Activated CD4-positive, alpha-beta T cell treated with anti-CD3 and anti-CD28 coated beads, Interleukin-2, amount 10 ng/mL, durations not matched to agents 24 days and 14 days (primary cell): ENCODE results near the gene ZNF81. TPM values are rescaled to one million over a fixed set of nuclear protein-coding genes. Genes with fewer than 3 reads are reported as not detected.
"Not testable (repeated sequence)": the region's sequence is repeated elsewhere in the genome, so short reads cannot be mapped to it uniquely, and the experiment has no call there.

Source experiments
- DNase-seq: peaks from one replicate; pipeline ENCODE4 v3.0.0; 2022
- H3K27ac Mint-ChIP-seq: one replicate; pipeline ENCODE4 v1.8.0; 2022; ENCODE audit warnings: mild to moderate bottlenecking, mixed read lengths
- H3K27me3 Mint-ChIP-seq: one replicate; pipeline ENCODE4 v1.8.0; 2022; ENCODE audit warnings: mixed read lengths
- H3K36me3 Mint-ChIP-seq: one replicate; pipeline ENCODE4 v1.8.0; 2022; ENCODE audit warnings: low read depth, mild to moderate bottlenecking, mixed read lengths
- H3K4me1 Mint-ChIP-seq: one replicate; pipeline ENCODE4 v1.8.0; 2021; ENCODE audit warnings: mixed read lengths
- H3K4me3 Mint-ChIP-seq: one replicate; pipeline ENCODE4 v1.8.0; 2022; ENCODE audit warnings: mild to moderate bottlenecking, moderate library complexity, mixed read lengths
- H3K9me3 Mint-ChIP-seq: one replicate; pipeline ENCODE4 v1.8.0; 2021; ENCODE audit warnings: mixed read lengths
- intact Hi-C: fragments of 100-400 bp; cut with micrococcal nuclease; formaldehyde crosslinking; loops from one replicate; pipeline ENCODE4 v1.15.1; 2023
- total RNA-seq: library from RNA; stranded (reverse); gene quantifications from 2 replicates; pipeline ENCODE4 v1.2.3, GENCODE V29; 2022

The ZNF81 gene
- total RNA-seq, 1 donor from 2014 or later: 9.0 TPM

GRCh38 chrX:47918274-47918673 lies 81.6 kb downstream of the ZNF81 start:
- H3K9me3 Mint-ChIP-seq: peaks cover 9% of the 10 kb centered on the region
- H3K36me3 Mint-ChIP-seq: peaks cover 21% of the 10 kb centered on the region
- H3K4me1 Mint-ChIP-seq: no peaks in the 10 kb centered on the region
- H3K27me3 Mint-ChIP-seq: no peaks in the 10 kb centered on the region
- no peak for DNase-seq
- no peak overlapping the region for H3K27ac Mint-ChIP-seq
- H3K4me3 Mint-ChIP-seq: no peak overlapping the region
- intact Hi-C loops: no loop called here

GRCh38 chrX:47927212-47927611 lies 90.5 kb downstream of the ZNF81 start:
- DNase-seq: no peak
- no peaks in the 10 kb centered on the region for H3K4me1 Mint-ChIP-seq
- intact Hi-C loops: no loop called here
- no peaks in the 10 kb centered on the region for H3K9me3 Mint-ChIP-seq
- H3K4me3 Mint-ChIP-seq: no peak overlapping the region
- no peaks in the 10 kb centered on the region for H3K36me3 Mint-ChIP-seq
- H3K27ac Mint-ChIP-seq: no peak overlapping the region
- no peaks in the 10 kb centered on the region for H3K27me3 Mint-ChIP-seq

- H3K27ac Mint-ChIP-seq, intact Hi-C loops, H3K9me3 Mint-ChIP-seq, H3K4me3 Mint-ChIP-seq, H3K4me1 Mint-ChIP-seq, DNase-seq, H3K36me3 Mint-ChIP-seq, H3K27me3 Mint-ChIP-seq: not testable (repeated sequence)
Observed at GRCh38 chrX:47931970-47932369, 95.3 kb downstream of the ZNF81 start.

GRCh38 chrX:47933946-47934345 lies 97.2 kb downstream of the ZNF81 start:
- Mint-ChIP-seq H3K9me3 (no peaks in the 10 kb centered on the region), H3K36me3 (no peaks in the 10 kb centered on the region), H3K4me1 (peaks cover 6% of the 10 kb centered on the region), H3K4me3 (no peak overlapping the region), H3K27me3 (no peaks in the 10 kb centered on the region), H3K27ac (no peak overlapping the region)
- DNase-seq: no peak
- intact Hi-C loops: no loop called here

GRCh38 chrX:47936224-47936939 lies 99.7 kb downstream of the ZNF81 start:
- H3K27ac Mint-ChIP-seq: no peak overlapping the region
- H3K9me3 Mint-ChIP-seq: no peaks in the 10 kb centered on the region
- intact Hi-C loops: no loop called here
- H3K27me3 Mint-ChIP-seq: no peaks in the 10 kb centered on the region
- peaks cover 6% of the 10 kb centered on the region for H3K4me1 Mint-ChIP-seq
- peak; percentile 54 for DNase-seq
- peak overlapping the region; percentile 77 for H3K4me3 Mint-ChIP-seq
- no peaks in the 10 kb centered on the region for H3K36me3 Mint-ChIP-seq

GRCh38 chrX:47936940-47937317 lies 100.2 kb downstream of the ZNF81 start:
- H3K36me3 Mint-ChIP-seq: no peaks in the 10 kb centered on the region
- DNase-seq: no peak
- peak overlapping the region; percentile 77 for H3K4me3 Mint-ChIP-seq
- H3K9me3 Mint-ChIP-seq: no peaks in the 10 kb centered on the region
- no peaks in the 10 kb centered on the region for H3K27me3 Mint-ChIP-seq
- no peak overlapping the region for H3K27ac Mint-ChIP-seq
- H3K4me1 Mint-ChIP-seq: peaks cover 6% of the 10 kb centered on the region
- intact Hi-C loops: no loop called here

GRCh38 chrX:47940448-47940847 lies 103.7 kb downstream of the ZNF81 start:
- no peak for DNase-seq
- Mint-ChIP-seq H3K27ac (no peak overlapping the region), H3K27me3 (no peaks in the 10 kb centered on the region), H3K9me3 (peaks cover 3% of the 10 kb centered on the region), H3K4me3 (no peak overlapping the region), H3K36me3 (no peaks in the 10 kb centered on the region), H3K4me1 (peaks cover 6% of the 10 kb centered on the region)
- intact Hi-C loops: no loop called here

GRCh38 chrX:47941423-47941822 lies 104.7 kb downstream of the ZNF81 start:
- Mint-ChIP-seq H3K27ac (no peak overlapping the region), H3K36me3 (no peaks in the 10 kb centered on the region)
- intact Hi-C loops: no loop called here

GRCh38 chrX:47955295-47955694 lies 118.6 kb downstream of the ZNF81 start:
- H3K9me3 Mint-ChIP-seq, H3K27me3 Mint-ChIP-seq, H3K27ac Mint-ChIP-seq, intact Hi-C loops, H3K4me3 Mint-ChIP-seq, DNase-seq, H3K36me3 Mint-ChIP-seq, H3K4me1 Mint-ChIP-seq: not testable (repeated sequence)

More at GRCh38 chrX:47941423-47941822, 104.7 kb downstream of the ZNF81 start:
- H3K4me3 Mint-ChIP-seq: no peak overlapping the region
- DNase-seq: no peak
- peaks cover 3% of the 10 kb centered on the region for H3K9me3 Mint-ChIP-seq
- H3K4me1 Mint-ChIP-seq: peaks cover 3% of the 10 kb centered on the region
- H3K27me3 Mint-ChIP-seq: no peaks in the 10 kb centered on the region

- Mint-ChIP-seq H3K4me3 (no peak overlapping the region), H3K4me1 (no peaks in the 10 kb centered on the region), H3K9me3 (peaks cover 4% of the 10 kb centered on the region), H3K27ac (no peak overlapping the region), H3K36me3 (no peaks in the 10 kb centered on the region), H3K27me3 (no peaks in the 10 kb centered on the region)
- DNase-seq: no peak
- intact Hi-C loops: no loop called here
Observed at GRCh38 chrX:47956016-47956415, 119.3 kb downstream of the ZNF81 start.

- H3K27ac Mint-ChIP-seq, H3K27me3 Mint-ChIP-seq, H3K4me1 Mint-ChIP-seq, DNase-seq, H3K9me3 Mint-ChIP-seq, H3K4me3 Mint-ChIP-seq, H3K36me3 Mint-ChIP-seq, intact Hi-C loops: not testable (repeated sequence)
Observed at GRCh38 chrX:47958206-47958605, 121.5 kb downstream of the ZNF81 start.

GRCh38 chrX:47958761-47959342 lies 122.2 kb downstream of the ZNF81 start:
- Mint-ChIP-seq H3K27me3 (no peaks in the 10 kb centered on the region), H3K4me1 (no peaks in the 10 kb centered on the region), H3K36me3 (no peaks in the 10 kb centered on the region), H3K9me3 (no peaks in the 10 kb centered on the region), H3K27ac (no peak overlapping the region), H3K4me3 (no peak overlapping the region)
- intact Hi-C loops: no loop called here
- DNase-seq: peak; percentile 66

GRCh38 chrX:47960406-47960805 lies 123.7 kb downstream of the ZNF81 start:
- no peak overlapping the region for H3K27ac Mint-ChIP-seq
- no peaks in the 10 kb centered on the region for H3K27me3 Mint-ChIP-seq
- intact Hi-C loops: no loop called here
- no peaks in the 10 kb centered on the region for H3K36me3 Mint-ChIP-seq
- no peaks in the 10 kb centered on the region for H3K4me1 Mint-ChIP-seq
- H3K4me3 Mint-ChIP-seq: no peak overlapping the region
- DNase-seq: no peak
- H3K9me3 Mint-ChIP-seq: peaks cover 9% of the 10 kb centered on the region

- H3K9me3 Mint-ChIP-seq, H3K36me3 Mint-ChIP-seq, intact Hi-C loops, DNase-seq, H3K27me3 Mint-ChIP-seq, H3K27ac Mint-ChIP-seq, H3K4me1 Mint-ChIP-seq, H3K4me3 Mint-ChIP-seq: not testable (repeated sequence)
Observed at GRCh38 chrX:47961830-47962229, 125.1 kb downstream of the ZNF81 start.

GRCh38 chrX:47965526-47965925 lies 128.8 kb downstream of the ZNF81 start:
- H3K27ac Mint-ChIP-seq, H3K4me1 Mint-ChIP-seq, H3K36me3 Mint-ChIP-seq, intact Hi-C loops, H3K4me3 Mint-ChIP-seq, H3K27me3 Mint-ChIP-seq, DNase-seq: not testable (repeated sequence)
- peaks cover 24% of the 10 kb centered on the region for H3K9me3 Mint-ChIP-seq
